HG02588 (cell line): ENCODE data around the gene TSGA10.

Experiments used
- ATAC-seq: cut with Tn5 transposase; IDR thresholded peaks from one replicate; pipeline ENCODE4 v1.9.1; 2021; ENCODE audit warnings: mild to moderate bottlenecking, moderate library complexity; ENCODE audit not compliant: unreplicated experiment

The TSGA10 gene

GRCh38 chr2:98948956-98949739 lies 205.6 kb downstream of the TSGA10 start:
- no peak for ATAC-seq

- no peak for ATAC-seq
Measured at GRCh38 chr2:98947554-98947953, 207.2 kb downstream of the TSGA10 start.
